ENCODE data around the gene SORCS3. TPM values are rescaled to one million over a fixed set of nuclear protein-coding genes. Genes with fewer than 3 reads are reported as not detected.

SORCS3 gene
- total RNA-seq, 1 donor from 2014 or later = 0.26 TPM

- Histone ChIP-seq H3F3A (ENCODE audit: low read depth) (no peaks in the 10 kb centered on the region), H3K27ac (no peak overlapping the region), H3K27me3 (peaks cover 4% of the 10 kb centered on the region), H4K20me1 (ENCODE audit: low read depth) (no peaks in the 10 kb centered on the region), H3K9me3 (ENCODE audit: low read depth) (no peaks in the 10 kb centered on the region), H3K4me2 (no peak overlapping the region), H3K36me3 (no peaks in the 10 kb centered on the region), H3K9ac (no peak overlapping the region), H2AFZ (replicated peaks) (no peak overlapping the region), H3K4me3 (no peak overlapping the region), H3K79me2 (ENCODE audit: low read depth) (no peaks in the 10 kb centered on the region), H3K4me1 (no peaks in the 10 kb centered on the region)
- Mint-ChIP-seq H3K4me3 (no peak overlapping the region), H3K36me3 (no peaks in the 10 kb centered on the region), H3K27ac (no peak overlapping the region), H3K9me3 (no peaks in the 10 kb centered on the region), H3K4me1 (peaks cover 16% of the 10 kb centered on the region), H3K27me3 (ENCODE audit: insufficient read depth, low read depth) (no peaks in the 10 kb centered on the region)
- TF ChIP-seq CTCF (IDR thresholded peaks at IDR 0.05) = no peak
- TF ChIP-seq EZH2phosphoT487 (IDR thresholded peaks at IDR 0.05) = no peak
- TF ChIP-seq EZH2 (IDR thresholded peaks at IDR 0.05) = no peak
- no peak for DNase-seq (ENCODE audit: low spot score)
Observed at GRCh38 chr10:104686829-104687228, 45.7 kb downstream of the SORCS3 start.

- Mint-ChIP-seq H3K36me3 (no peaks in the 10 kb centered on the region), H3K4me1 (peaks cover 15% of the 10 kb centered on the region), H3K27me3 (ENCODE audit: insufficient read depth, low read depth) (peaks cover 2% of the 10 kb centered on the region), H3K27ac (no peak overlapping the region), H3K9me3 (no peaks in the 10 kb centered on the region), H3K4me3 (no peak overlapping the region)
- H3K9me3 ChIP-seq (ENCODE audit: low read depth) = no peaks in the 10 kb centered on the region
- no peaks in the 10 kb centered on the region for H4K20me1 ChIP-seq (ENCODE audit: low read depth)
- H3K4me2 ChIP-seq = no peak overlapping the region
- H3F3A ChIP-seq (ENCODE audit: low read depth) = no peaks in the 10 kb centered on the region
- H3K79me2 ChIP-seq (ENCODE audit: low read depth) = no peaks in the 10 kb centered on the region
- TF ChIP-seq EZH2phosphoT487 (IDR thresholded peaks at IDR 0.05) (no peak), EZH2 (IDR thresholded peaks at IDR 0.05) (no peak), CTCF (IDR thresholded peaks at IDR 0.05) (no peak)
- no peaks in the 10 kb centered on the region for H3K36me3 ChIP-seq
- H3K4me3 ChIP-seq = no peak overlapping the region
- H2AFZ ChIP-seq (replicated peaks) = no peak overlapping the region
- peak; percentile 7 for DNase-seq (ENCODE audit: low spot score)
- no peak overlapping the region for H3K27ac ChIP-seq
- H3K9ac ChIP-seq = no peak overlapping the region
- H3K4me1 ChIP-seq = no peaks in the 10 kb centered on the region
- no peaks in the 10 kb centered on the region for H3K27me3 ChIP-seq
Observed at GRCh38 chr10:104688251-104689042, 47.4 kb downstream of the SORCS3 start.

GRCh38 chr10:104689105-104689504 is 48.0 kb downstream of the SORCS3 start:
- Histone ChIP-seq H2AFZ (replicated peaks) (no peak overlapping the region), H4K20me1 (ENCODE audit: low read depth) (no peaks in the 10 kb centered on the region), H3K4me2 (no peak overlapping the region), H3K4me3 (no peak overlapping the region), H3K79me2 (ENCODE audit: low read depth) (no peaks in the 10 kb centered on the region), H3K36me3 (no peaks in the 10 kb centered on the region), H3K9ac (no peak overlapping the region), H3K9me3 (ENCODE audit: low read depth) (no peaks in the 10 kb centered on the region), H3K27me3 (no peaks in the 10 kb centered on the region), H3K27ac (no peak overlapping the region), H3K4me1 (no peaks in the 10 kb centered on the region), H3F3A (ENCODE audit: low read depth) (no peaks in the 10 kb centered on the region)
- peaks cover 15% of the 10 kb centered on the region for H3K4me1 Mint-ChIP-seq
- TF ChIP-seq EZH2 (IDR thresholded peaks at IDR 0.05) (no peak), CTCF (IDR thresholded peaks at IDR 0.05) (no peak), EZH2phosphoT487 (IDR thresholded peaks at IDR 0.05) (no peak)
- no peaks in the 10 kb centered on the region for H3K9me3 Mint-ChIP-seq
- H3K36me3 Mint-ChIP-seq = no peaks in the 10 kb centered on the region
- H3K4me3 Mint-ChIP-seq = no peak overlapping the region
- no peak overlapping the region for H3K27ac Mint-ChIP-seq
- H3K27me3 Mint-ChIP-seq (ENCODE audit: insufficient read depth, low read depth) = peaks cover 2% of the 10 kb centered on the region
- DNase-seq (ENCODE audit: low spot score) = no peak

Data from neural progenitor cell (in vitro differentiated cells).